Measurements from ENCODE around the gene SUGP2. TPM values are rescaled to one million over a fixed set of nuclear protein-coding genes. Genes with fewer than 3 reads are reported as not detected.

SUGP2 gene
- polyA plus RNA-seq, 3 donors, result 7.6 to 143 (median 8.2) TPM

GRCh38 chr19:19028526-19028925 lies 4.8 kb downstream of the SUGP2 start:
- H3K4me1 Mint-ChIP-seq, result peaks cover 12% of the 10 kb centered on the region
- Histone ChIP-seq H3K27ac (ENCODE audit: low read depth in 1 of 2, low read length in 2 of 2) (no peak overlapping the region), H3K79me2 (ENCODE audit: insufficient read depth, low read length) (peaks cover 98% of the 10 kb centered on the region), H3K4me1 (ENCODE audit: control insufficient read depth in 1 of 2, insufficient read depth in 2 of 2, low read length in 2 of 2) (peaks cover 13 to 15% of the 10 kb centered on the region in 2 donors), H3K9me3 (replicated peaks in 1 of 2; ENCODE audit: control insufficient read depth in 1 of 2, insufficient read depth in 1 of 2, low read length in 2 of 2) (no peaks in the 10 kb centered on the region), H3K36me3 (replicated peaks in 1 of 2; ENCODE audit: control insufficient read depth in 1 of 2, insufficient read depth in 2 of 2, low read length in 2 of 2) (peaks cover 55 to 74% of the 10 kb centered on the region in 2 donors), H2AFZ (ENCODE audit: insufficient read depth, low read depth, low read length, poor library complexity, severe bottlenecking) (no peak overlapping the region), H3K4me2 (replicated peaks; ENCODE audit: extremely low read depth, low read length, poor library complexity, severe bottlenecking) (no peak overlapping the region), H3K4me3 (replicated peaks in 1 of 3; ENCODE audit: low read depth in 2 of 3, low read length in 3 of 3) (no peak overlapping the region), H3K27me3 (ENCODE audit: control insufficient read depth in 2 of 2, insufficient read depth in 2 of 2, low read length in 2 of 2) (no peaks in the 10 kb centered on the region), H3K9ac (ENCODE audit: insufficient read depth, low read length, poor library complexity, severe bottlenecking) (no peak overlapping the region), H4K20me1 (ENCODE audit: insufficient read depth, low read length) (peaks cover 53% of the 10 kb centered on the region)
- H3K27ac Mint-ChIP-seq, result no peak overlapping the region
- intact Hi-C loops (cut with micrococcal nuclease), result loop anchor here in 1 of 2 donors (1.0 kb wide), 1 partner anchor 109 kb away; the partner anchor contains the start of genes COPE and DDX49
- DNase-seq, result no peak
- no peak overlapping the region for H3K4me3 Mint-ChIP-seq
- peaks cover 60 to 75% of the 10 kb centered on the region in 2 donors for H3K36me3 Mint-ChIP-seq
- H3K27me3 Mint-ChIP-seq (ENCODE audit: low read depth in 3 of 3), result no peaks in the 10 kb centered on the region
- no peak for TF ChIP-seq CTCF (IDR thresholded peaks at IDR 0.05)
- peaks cover 0 to 1% (median 0%) of the 10 kb centered on the region in 7 donors for H3K9me3 Mint-ChIP-seq
- WGBS (ENCODE audit: insufficient coverage), result 100% methylated on average over 2 of the region's 9 CpGs

- Histone ChIP-seq H3K4me2 (replicated peaks; ENCODE audit: extremely low read depth, low read length, poor library complexity, severe bottlenecking) (no peak overlapping the region), H3K9me3 (replicated peaks in 1 of 2; ENCODE audit: control insufficient read depth in 1 of 2, insufficient read depth in 1 of 2, low read length in 2 of 2) (no peaks in the 10 kb centered on the region), H3K4me3 (replicated peaks in 1 of 3; ENCODE audit: low read depth in 2 of 3, low read length in 3 of 3) (no peak overlapping the region), H3K9ac (ENCODE audit: insufficient read depth, low read length, poor library complexity, severe bottlenecking) (no peak overlapping the region), H4K20me1 (ENCODE audit: insufficient read depth, low read length) (peaks cover 57% of the 10 kb centered on the region), H3K27me3 (ENCODE audit: control insufficient read depth in 2 of 2, insufficient read depth in 2 of 2, low read length in 2 of 2) (no peaks in the 10 kb centered on the region), H2AFZ (ENCODE audit: insufficient read depth, low read depth, low read length, poor library complexity, severe bottlenecking) (no peak overlapping the region), H3K36me3 (replicated peaks in 1 of 2; ENCODE audit: control insufficient read depth in 1 of 2, insufficient read depth in 2 of 2, low read length in 2 of 2) (peaks cover 67 to 87% of the 10 kb centered on the region in 2 donors), H3K4me1 (ENCODE audit: control insufficient read depth in 1 of 2, insufficient read depth in 2 of 2, low read length in 2 of 2) (peaks cover 6 to 7% of the 10 kb centered on the region in 2 donors), H3K79me2 (ENCODE audit: insufficient read depth, low read length) (peaks cover 100% of the 10 kb centered on the region), H3K27ac (ENCODE audit: low read depth in 1 of 2, low read length in 2 of 2) (no peak overlapping the region)
- TF ChIP-seq CTCF (IDR thresholded peaks at IDR 0.05), result no peak
- no peaks in the 10 kb centered on the region for H3K27me3 Mint-ChIP-seq (ENCODE audit: low read depth in 3 of 3)
- no peak for DNase-seq
- H3K27ac Mint-ChIP-seq, result no peak overlapping the region
- peaks cover 73 to 88% of the 10 kb centered on the region in 2 donors for H3K36me3 Mint-ChIP-seq
- H3K4me3 Mint-ChIP-seq, result no peak overlapping the region
- intact Hi-C loops (cut with micrococcal nuclease), result no loop called here
- WGBS (ENCODE audit: insufficient coverage), result 100% methylated on average over 2 of the region's 4 CpGs
- H3K9me3 Mint-ChIP-seq, result peaks cover 0 to 1% (median 0%) of the 10 kb centered on the region in 7 donors
- H3K4me1 Mint-ChIP-seq, result peaks cover 8% of the 10 kb centered on the region
Observed at GRCh38 chr19:19027228-19027627, 6.1 kb downstream of the SUGP2 start.
